Nephron (organoid): ENCODE measurements around the gene TXNDC11.
"Not testable (repeated sequence)": the region's sequence is repeated elsewhere in the genome, so short reads cannot be mapped to it uniquely, and the experiment has no call there.

Source experiments
- H3K27ac Mint-ChIP-seq, 3 experiments: 2 replicates each; pipeline ENCODE4 v1.8.0; 2020; ENCODE audit warnings: mixed read lengths in 3 of 3, mild to moderate bottlenecking in 2 of 3, moderate library complexity in 1 of 3
- H3K27me3 Mint-ChIP-seq: 2 replicates; pipeline ENCODE4 v1.8.0; 2021; ENCODE audit warnings: low read depth, mild to moderate bottlenecking, moderate library complexity, mixed read lengths
- H3K36me3 Mint-ChIP-seq: 2 replicates; pipeline ENCODE4 v1.8.0; 2020; ENCODE audit warnings: low read depth, mixed read lengths
- H3K4me1 Mint-ChIP-seq: 2 replicates; pipeline ENCODE4 v1.8.0; 2020; ENCODE audit warnings: mixed read lengths
- H3K4me3 Mint-ChIP-seq, 3 experiments: 2 replicates each; pipeline ENCODE4 v1.8.0; 2020; ENCODE audit warnings: mild to moderate bottlenecking in 3 of 3, mixed read lengths in 3 of 3, moderate library complexity in 2 of 3
- H3K9me3 Mint-ChIP-seq: 2 replicates; pipeline ENCODE4 v1.8.0; 2020; ENCODE audit warnings: mixed read lengths
- CTCF ChIP-seq, 3 experiments: fragments of 200-600 bp; sonication (generic); IDR thresholded peaks; one replicate each; pipeline ENCODE4 v1.5.0; 2021; ENCODE audit warnings: antibody characterized with exemption in 3 of 3; ENCODE audit not compliant: unreplicated experiment in 3 of 3

TXNDC11 gene

GRCh38 chr16:11742536-11743307, at the start of gene TXNDC11:
TXNDC11 (minus strand) TSS chr16:11742857; CDS start chr16:11742730, 127 bp downstream.
- H3K36me3 Mint-ChIP-seq, result peaks cover 14% of the 10 kb centered on the region
- H3K4me3 Mint-ChIP-seq, result peak within 1 kb of the TSS; percentile 98 to 99 (median 99)
- peaks cover 46% of the 10 kb centered on the region for H3K4me1 Mint-ChIP-seq
- H3K9me3 Mint-ChIP-seq, result no peaks in the 10 kb centered on the region
- peak within 1 kb of the TSS; percentile 86 to 97 (median 91) for H3K27ac Mint-ChIP-seq
- TF ChIP-seq CTCF (IDR thresholded peaks at IDR 0.05; ENCODE audit: unreplicated experiment in 3 of 3), result no peak
- H3K27me3 Mint-ChIP-seq, result no peaks in the 10 kb centered on the region

GRCh38 chr16:11791144-11791828, 48.6 kb upstream of the TXNDC11 start:
- H3K4me1 Mint-ChIP-seq, result peaks cover 61% of the 10 kb centered on the region
- peak overlapping the region; percentile 5 to 63 (median 51) for H3K27ac Mint-ChIP-seq

GRCh38 chr16:11788914-11789313, 46.3 kb upstream of the TXNDC11 start:
- Mint-ChIP-seq H3K4me3 (no peak overlapping the region), H3K36me3 (peaks cover 21% of the 10 kb centered on the region), H3K27ac (no peak overlapping the region), H3K9me3 (no peaks in the 10 kb centered on the region), H3K27me3 (no peaks in the 10 kb centered on the region), H3K4me1 (peaks cover 45% of the 10 kb centered on the region)
- no peak for TF ChIP-seq CTCF (IDR thresholded peaks at IDR 0.05; ENCODE audit: unreplicated experiment in 3 of 3)

More at GRCh38 chr16:11791144-11791828, 48.6 kb upstream of the TXNDC11 start:
- no peak for TF ChIP-seq CTCF (IDR thresholded peaks at IDR 0.05; ENCODE audit: unreplicated experiment in 3 of 3)
- Mint-ChIP-seq H3K4me3 (peak overlapping the region in 2 of 3 experiments; percentile 9 to 48), H3K9me3 (no peaks in the 10 kb centered on the region), H3K27me3 (no peaks in the 10 kb centered on the region), H3K36me3 (peaks cover 33% of the 10 kb centered on the region)

- not testable (repeated sequence) for H3K27me3 Mint-ChIP-seq, H3K27ac Mint-ChIP-seq, H3K4me3 Mint-ChIP-seq, H3K9me3 Mint-ChIP-seq
- H3K4me1 Mint-ChIP-seq, result peaks cover 50% of the 10 kb centered on the region
- H3K36me3 Mint-ChIP-seq, result peaks cover 16% of the 10 kb centered on the region
These were observed 42.4 kb upstream of the TXNDC11 start for GRCh38 chr16:11784980-11785599.

- H3K9me3 Mint-ChIP-seq, H3K27me3 Mint-ChIP-seq: not testable (repeated sequence)
- peaks cover 50% of the 10 kb centered on the region for H3K4me1 Mint-ChIP-seq
These were observed 41.7 kb upstream of the TXNDC11 start for GRCh38 chr16:11784381-11784780.

GRCh38 chr16:11784038-11784369, 41.3 kb upstream of the TXNDC11 start:
- TF ChIP-seq CTCF (IDR thresholded peaks at IDR 0.05; ENCODE audit: unreplicated experiment in 3 of 3), result no peak
- Mint-ChIP-seq H3K4me1 (peaks cover 50% of the 10 kb centered on the region), H3K27ac (peak overlapping the region; percentile 89 to 98 (median 98)), H3K36me3 (peaks cover 24% of the 10 kb centered on the region), H3K27me3 (peaks cover 3% of the 10 kb centered on the region), H3K4me3 (no peak overlapping the region), H3K9me3 (no peaks in the 10 kb centered on the region)

More at GRCh38 chr16:11784381-11784780, 41.7 kb upstream of the TXNDC11 start:
- H3K4me3 Mint-ChIP-seq, H3K27ac Mint-ChIP-seq: not testable (repeated sequence)
- peaks cover 22% of the 10 kb centered on the region for H3K36me3 Mint-ChIP-seq
